ENCODE data around the gene ZIM2.
"Not testable (repeated sequence)": the region's sequence is repeated elsewhere in the genome, so short reads cannot be mapped to it uniquely, and the experiment has no call there.

The ZIM2 gene

GRCh38 chr19:56840451-56841192 lies at the start of gene ZIM2, which contains the start of gene PEG3:
ZIM2 (minus strand) TSS chr19:56840726; CDS start chr19:56824277, 16,449 bp downstream.
PEG3 (minus strand) TSS chr19:56840726; CDS start chr19:56824655, 16,071 bp downstream.
- DNase-seq: no peak

- no peak for DNase-seq
Observed at GRCh38 chr19:56885173-56885985, 44.9 kb upstream of the ZIM2 start.

GRCh38 chr19:56884441-56884840 lies 43.9 kb upstream of the ZIM2 start:
- no peak for DNase-seq

- no peak for DNase-seq
Observed at GRCh38 chr19:56880592-56881190, 40.2 kb upstream of the ZIM2 start.

GRCh38 chr19:56877069-56877715 lies 36.7 kb upstream of the ZIM2 start:
- DNase-seq: no peak

- DNase-seq: no peak
Observed at GRCh38 chr19:56875717-56876116, 35.2 kb upstream of the ZIM2 start.

GRCh38 chr19:56874530-56874929 lies 34.0 kb upstream of the ZIM2 start:
- DNase-seq: no peak

GRCh38 chr19:56873493-56873892 lies 33.0 kb upstream of the ZIM2 start:
- DNase-seq: no peak

GRCh38 chr19:56869886-56870285 lies 29.4 kb upstream of the ZIM2 start:
- DNase-seq: no peak

GRCh38 chr19:56868446-56868845 lies 27.9 kb upstream of the ZIM2 start:
- DNase-seq: no peak

- no peak for DNase-seq
Observed at GRCh38 chr19:56866538-56866937, 26.0 kb upstream of the ZIM2 start.

GRCh38 chr19:56864443-56865125 lies 24.1 kb upstream of the ZIM2 start:
- DNase-seq: no peak

GRCh38 chr19:56862741-56863140 lies 22.2 kb upstream of the ZIM2 start:
- no peak for DNase-seq

GRCh38 chr19:56860409-56860808 lies 19.9 kb upstream of the ZIM2 start:
- DNase-seq: not testable (repeated sequence)

GRCh38 chr19:56858026-56858425 lies 17.5 kb upstream of the ZIM2 start:
- DNase-seq: no peak

- no peak for DNase-seq
Observed at GRCh38 chr19:56856822-56857221, 16.3 kb upstream of the ZIM2 start.

- not testable (repeated sequence) for DNase-seq
Observed at GRCh38 chr19:56852361-56852760, 11.8 kb upstream of the ZIM2 start.

- DNase-seq: no peak
Observed at GRCh38 chr19:56848166-56848565, 7.6 kb upstream of the ZIM2 start.

- DNase-seq: no peak
Observed at GRCh38 chr19:56842412-56842811, 1.9 kb upstream of the ZIM2 start.

GRCh38 chr19:56841193-56841543 lies 642 bp upstream of the ZIM2 start:
- DNase-seq: no peak

- DNase-seq: no peak
Observed at GRCh38 chr19:56839652-56840450, 675 bp downstream of the ZIM2 start.
